Loucy (cell line): Measurements from ENCODE around the gene APOBEC3F.
"Not testable (repeated sequence)": the region's sequence is repeated elsewhere in the genome, so short reads cannot be mapped to it uniquely, and the experiment has no call there.

ENCODE experiments used
- CTCF ChIP-seq: fragments of 200-600 bp; sonication (generic); conservative IDR thresholded peaks from 2 replicates; pipeline ENCODE4 v1.5.1; 2014; ENCODE audit warnings: mild to moderate bottlenecking, antibody characterized with exemption, low read length
- EZH2phosphoT487 ChIP-seq: fragments of 200-600 bp; IDR thresholded peaks from 2 replicates; pipeline ENCODE4 v1.6.1; 2018; ENCODE audit warnings: antibody characterized with exemption, mild to moderate bottlenecking, moderate library complexity, borderline replicate concordance

GRCh38 chr22:38992871-38993371 is 47.7 kb upstream of the APOBEC3F start:
- TF ChIP-seq CTCF, EZH2phosphoT487: not testable (repeated sequence)
